GM19099 (cell line): ENCODE data around the gene WDR62.

Source experiments
- POLR2A ChIP-seq: IDR thresholded peaks from 3 replicates; pipeline ENCODE4 v1.6.1; 2011; ENCODE audit warnings: low read depth; ENCODE audit not compliant: insufficient read length; ENCODE audit errors: extremely low read depth

The WDR62 gene

DNA sequence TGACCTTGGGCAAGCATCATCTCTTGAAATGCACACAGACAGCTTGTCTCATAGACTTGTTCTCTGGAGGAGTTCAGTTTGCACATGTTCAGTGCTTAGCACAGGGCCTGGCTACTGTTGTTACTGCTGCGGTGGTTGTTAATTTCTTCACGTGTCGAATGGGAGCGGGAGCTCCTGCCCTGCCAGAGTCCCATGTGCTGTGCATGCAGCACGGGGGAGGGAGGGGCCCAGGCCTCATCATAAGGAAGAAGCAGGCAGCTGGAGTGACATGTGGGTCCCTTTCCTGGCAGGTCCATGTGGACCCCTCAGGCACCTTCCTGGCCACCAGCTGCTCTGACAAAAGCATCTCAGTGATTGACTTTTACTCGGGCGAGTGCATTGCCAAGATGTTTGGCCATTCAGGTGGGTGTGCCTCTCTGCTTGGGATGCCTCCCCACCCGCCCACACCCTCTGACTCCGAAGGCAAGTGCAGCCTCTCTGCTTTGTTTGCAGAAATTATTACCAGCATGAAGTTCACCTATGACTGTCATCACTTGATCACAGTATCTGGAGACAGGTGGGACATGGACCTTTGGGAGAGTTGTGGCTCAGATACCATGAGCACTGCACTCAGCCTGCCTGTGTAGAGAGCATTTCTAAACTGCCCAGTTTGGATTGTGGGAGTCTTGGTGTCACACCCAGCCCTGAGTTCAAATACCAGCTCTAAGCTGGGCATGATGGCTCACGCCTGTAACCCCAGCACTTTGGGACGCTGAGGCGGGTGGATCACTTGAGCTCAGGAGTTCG, 36.4 kb downstream of the WDR62 start:
- no peak for TF ChIP-seq POLR2A

DNA sequence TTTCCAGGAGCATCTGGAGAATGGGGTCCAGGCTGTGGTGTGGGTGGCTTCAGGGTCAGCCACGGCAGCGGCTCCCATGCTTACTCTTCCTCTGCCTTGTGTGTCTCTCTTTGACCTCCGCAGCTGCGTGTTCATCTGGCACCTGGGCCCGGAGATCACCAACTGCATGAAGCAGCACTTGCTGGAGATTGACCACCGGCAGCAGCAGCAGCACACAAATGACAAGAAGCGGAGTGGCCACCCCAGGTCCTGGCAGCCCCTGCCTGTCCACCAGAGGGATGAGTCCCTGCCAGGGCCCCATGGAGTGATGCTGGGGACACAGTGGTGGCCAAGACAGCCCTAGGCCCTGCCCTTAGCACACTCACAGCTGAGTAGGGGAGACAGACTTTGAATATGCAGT, 37.9 kb downstream of the WDR62 start:
- TF ChIP-seq POLR2A, result no peak

- no peak for TF ChIP-seq POLR2A
Observed at GRCh38 chr19:36093146-36093662, 38.5 kb downstream of the WDR62 start.

DNA sequence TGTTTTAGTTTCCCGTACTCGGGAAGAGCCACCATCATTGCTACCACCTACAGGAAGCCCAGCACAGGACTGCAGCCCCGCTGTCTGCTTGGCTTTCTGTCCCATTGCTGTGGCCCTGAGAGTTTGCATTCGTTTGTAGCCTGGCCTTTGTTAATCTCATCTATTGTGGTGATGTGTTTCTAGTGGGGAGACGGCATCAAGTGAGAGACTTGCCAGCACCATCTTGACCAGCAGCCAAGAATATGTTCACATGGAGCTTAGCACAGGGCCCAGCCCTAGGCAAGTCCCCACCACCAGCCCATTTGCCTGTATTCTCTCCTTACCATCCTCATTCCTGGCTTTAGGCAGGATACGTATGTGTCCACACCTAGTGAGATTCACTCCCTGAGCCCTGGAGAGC, 39.0 kb downstream of the WDR62 start:
- no peak for TF ChIP-seq POLR2A

DNA sequence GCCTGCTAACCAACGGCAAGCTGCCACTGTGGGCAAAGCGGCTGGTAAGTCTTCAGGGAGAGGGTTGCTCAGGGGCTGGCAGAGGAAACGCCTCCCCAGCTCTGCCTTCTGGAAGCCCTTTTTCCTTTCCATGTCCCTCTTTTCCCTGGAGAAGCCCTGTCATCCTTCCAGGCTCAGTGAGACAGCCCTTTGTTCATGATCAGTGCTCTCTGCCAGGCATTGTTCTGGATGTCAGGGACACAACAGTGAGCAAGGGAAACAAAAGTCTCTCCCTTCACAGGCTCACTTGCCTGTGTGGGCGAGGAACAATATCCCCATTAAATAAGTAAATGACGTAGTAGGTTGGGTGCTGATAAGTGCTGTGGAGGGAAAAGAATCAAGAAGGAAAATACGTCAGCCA, 42.3 kb downstream of the WDR62 start:
- no peak for TF ChIP-seq POLR2A

DNA sequence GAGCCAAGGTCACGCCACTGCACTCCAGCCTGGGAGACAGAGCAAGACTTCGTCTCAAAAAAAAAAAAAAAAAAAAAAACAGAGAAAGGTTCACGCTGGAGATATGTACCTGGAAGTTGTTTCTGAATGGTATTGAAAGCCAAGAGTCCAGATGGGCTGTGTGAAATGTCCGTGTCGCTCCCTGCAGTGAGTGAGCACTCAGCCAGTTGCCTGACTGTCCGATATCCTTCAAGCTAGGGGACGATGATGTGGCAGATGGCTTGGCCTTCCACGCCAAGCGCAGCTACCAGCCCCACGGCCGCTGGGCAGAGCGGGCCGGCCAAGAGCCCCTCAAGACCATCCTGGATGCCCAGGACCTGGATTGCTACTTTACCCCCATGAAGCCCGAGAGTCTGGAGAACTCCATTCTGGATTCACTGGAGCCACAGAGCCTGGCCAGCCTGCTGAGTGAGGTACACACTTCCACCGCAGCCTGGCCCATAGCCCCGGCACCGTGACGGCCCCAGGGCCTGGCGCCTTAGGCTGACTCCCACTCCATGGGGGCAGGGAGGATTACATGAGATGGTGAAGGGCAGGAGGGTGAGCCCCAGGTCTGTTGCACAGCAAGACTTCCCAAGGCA, 44.6 kb downstream of the WDR62 start:
- TF ChIP-seq POLR2A, result no peak

DNA sequence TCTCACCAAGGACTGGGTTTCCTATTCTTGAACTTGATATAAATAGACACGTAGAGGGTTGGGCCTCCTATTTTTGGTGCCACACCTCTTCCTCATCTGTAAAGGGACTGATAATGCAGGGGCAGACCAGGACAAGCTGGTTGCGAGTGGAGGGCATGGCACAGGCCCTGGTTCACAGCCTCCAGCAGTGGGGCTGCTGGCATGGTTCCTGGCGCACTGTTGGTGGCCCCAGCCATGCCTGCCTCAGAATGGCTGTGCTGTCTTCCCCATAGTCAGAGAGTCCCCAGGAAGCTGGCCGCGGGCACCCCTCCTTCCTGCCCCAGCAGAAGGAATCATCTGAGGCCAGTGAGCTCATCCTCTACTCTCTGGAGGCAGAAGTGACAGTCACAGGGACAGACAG, 45.8 kb downstream of the WDR62 start:
- no peak for TF ChIP-seq POLR2A

- no peak for TF ChIP-seq POLR2A
Observed at GRCh38 chr19:36101550-36102327, 47.0 kb downstream of the WDR62 start.

- TF ChIP-seq POLR2A, result no peak
Observed at GRCh38 chr19:36103040-36103626, 48.4 kb downstream of the WDR62 start.

GRCh38 chr19:36103842-36104552, 49.3 kb downstream of the WDR62 start:
- TF ChIP-seq POLR2A, result no peak

- no peak for TF ChIP-seq POLR2A
Observed at GRCh38 chr19:36106441-36106840, 51.7 kb downstream of the WDR62 start.

- no peak for TF ChIP-seq POLR2A
Observed at GRCh38 chr19:36106991-36107390, 52.3 kb downstream of the WDR62 start.

- no peak for TF ChIP-seq POLR2A
Observed at GRCh38 chr19:36108684-36109083, 54.0 kb downstream of the WDR62 start.

DNA sequence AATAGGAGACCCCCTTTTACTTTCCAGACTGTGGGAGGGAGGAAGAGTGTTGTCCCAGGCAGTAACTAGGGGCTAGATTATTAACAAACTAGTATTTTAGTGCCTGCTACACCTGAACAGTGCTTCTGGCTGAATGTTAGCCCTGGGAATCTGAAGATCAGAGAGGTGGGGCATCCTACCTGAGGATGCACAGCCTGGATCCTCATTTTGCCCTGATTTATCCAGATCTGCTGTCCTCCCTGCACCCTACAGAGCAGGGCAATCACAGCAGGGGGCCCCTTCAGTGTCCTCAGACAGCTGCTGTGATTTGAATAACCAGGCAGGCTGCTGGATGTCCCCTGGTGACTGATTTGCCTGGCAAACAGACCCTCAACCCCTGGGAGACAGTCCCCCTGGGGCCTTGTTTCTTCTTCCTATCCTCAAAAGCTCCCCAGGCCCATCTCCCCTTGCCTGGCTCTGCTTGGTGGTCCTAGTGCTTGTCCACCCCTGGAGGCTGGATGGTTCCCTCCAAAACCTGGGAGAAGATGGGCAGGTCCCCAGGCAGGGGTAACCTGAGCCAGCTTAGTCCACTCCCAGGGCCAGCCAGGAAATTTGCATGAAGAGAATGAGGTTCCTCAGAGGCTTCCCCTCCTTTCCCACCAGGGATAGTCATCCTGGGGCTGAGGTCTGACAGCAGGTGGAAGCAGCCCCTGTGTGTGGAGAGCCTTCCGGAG, 55.9 kb downstream of the WDR62 start, which contains the start of gene OVOL3:
TSS of gene OVOL3 (plus strand) at position 657 of the 713 bp plus-strand sequence. CDS start 60 bp downstream, outside the sequence.
- TF ChIP-seq POLR2A, result no peak
